ENCODE data around the gene DENND6B.
"Not testable (repeated sequence)": the region's sequence is repeated elsewhere in the genome, so short reads cannot be mapped to it uniquely, and the experiment has no call there.

Gene DENND6B

DNA sequence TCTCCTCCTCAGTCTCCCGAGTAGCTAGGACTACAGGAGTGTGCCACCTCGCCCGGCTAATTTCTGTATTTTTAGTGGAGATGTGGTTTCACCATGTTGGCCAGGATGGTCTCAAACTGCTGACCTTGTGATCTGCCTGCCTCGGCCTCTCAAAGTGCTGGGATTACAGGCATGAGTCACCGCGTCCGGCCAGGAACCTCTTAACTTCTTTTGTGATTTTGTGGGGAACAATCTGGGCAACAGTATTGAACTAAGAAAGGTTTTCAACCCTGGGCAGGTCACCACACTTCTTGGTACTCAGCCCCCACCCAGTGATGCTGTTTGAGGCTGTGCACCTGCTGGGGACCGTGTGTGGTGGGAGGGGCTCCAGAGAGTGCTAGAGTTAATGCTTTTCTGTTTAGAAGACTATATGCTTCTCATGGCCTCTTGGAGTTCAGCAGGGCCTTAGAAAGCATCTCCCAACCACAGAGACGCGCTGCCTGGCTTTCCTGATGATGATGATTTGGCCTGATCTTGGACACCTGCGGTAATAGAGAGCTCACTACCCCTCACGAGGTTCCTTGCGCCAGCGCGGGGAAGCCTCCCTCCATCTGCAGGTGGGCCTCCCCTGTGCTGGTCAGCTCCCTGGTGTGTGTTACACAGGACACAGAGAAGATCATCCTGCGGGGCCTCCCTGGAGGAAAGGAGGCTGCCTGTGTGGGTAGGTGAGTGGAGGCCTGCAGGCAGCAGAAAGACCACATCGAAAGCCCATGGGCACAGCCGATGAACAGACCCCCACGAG, 1.2 kb downstream of the DENND6B start:
- Histone ChIP-seq H3K27ac (no peak overlapping the region), H3K4me3 (peak overlapping the region; percentile 96)
- TF ChIP-seq, protein P1, sequence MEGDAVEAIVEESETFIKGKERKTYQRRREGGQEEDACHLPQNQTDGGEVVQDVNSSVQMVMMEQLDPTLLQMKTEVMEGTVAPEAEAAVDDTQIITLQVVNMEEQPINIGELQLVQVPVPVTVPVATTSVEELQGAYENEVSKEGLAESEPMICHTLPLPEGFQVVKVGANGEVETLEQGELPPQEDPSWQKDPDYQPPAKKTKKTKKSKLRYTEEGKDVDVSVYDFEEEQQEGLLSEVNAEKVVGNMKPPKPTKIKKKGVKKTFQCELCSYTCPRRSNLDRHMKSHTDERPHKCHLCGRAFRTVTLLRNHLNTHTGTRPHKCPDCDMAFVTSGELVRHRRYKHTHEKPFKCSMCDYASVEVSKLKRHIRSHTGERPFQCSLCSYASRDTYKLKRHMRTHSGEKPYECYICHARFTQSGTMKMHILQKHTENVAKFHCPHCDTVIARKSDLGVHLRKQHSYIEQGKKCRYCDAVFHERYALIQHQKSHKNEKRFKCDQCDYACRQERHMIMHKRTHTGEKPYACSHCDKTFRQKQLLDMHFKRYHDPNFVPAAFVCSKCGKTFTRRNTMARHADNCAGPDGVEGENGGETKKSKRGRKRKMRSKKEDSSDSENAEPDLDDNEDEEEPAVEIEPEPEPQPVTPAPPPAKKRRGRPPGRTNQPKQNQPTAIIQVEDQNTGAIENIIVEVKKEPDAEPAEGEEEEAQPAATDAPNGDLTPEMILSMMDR (IDR thresholded peaks at IDR 0.05) = no peak
- DNase-seq (ENCODE audit: low spot score) = no peak

DNA sequence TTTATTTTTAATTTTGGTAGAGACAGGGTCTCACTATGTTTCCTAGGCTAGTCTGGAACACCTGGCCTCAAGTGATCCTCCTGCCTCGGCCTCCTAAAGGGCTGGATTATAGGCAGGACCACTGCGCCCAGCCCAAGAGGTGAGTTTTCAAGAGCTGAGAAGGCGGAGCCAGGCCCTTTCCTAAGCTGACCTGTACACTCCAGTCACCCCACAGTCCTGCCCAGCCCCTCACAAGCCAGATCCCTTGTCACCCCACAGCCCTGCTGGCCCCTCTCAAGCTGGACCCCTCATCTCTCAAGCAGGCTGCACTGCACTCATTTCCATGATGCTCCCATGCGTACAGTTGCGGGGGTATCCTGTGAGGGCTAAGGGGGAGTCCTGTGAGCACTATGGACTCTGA, 2.9 kb downstream of the DENND6B start:
- H3K4me3 ChIP-seq = no peak overlapping the region
- no peak overlapping the region for H3K27ac ChIP-seq
- TF ChIP-seq, protein P1 (IDR thresholded peaks at IDR 0.05) = no peak
- DNase-seq (ENCODE audit: low spot score) = no peak

DNA sequence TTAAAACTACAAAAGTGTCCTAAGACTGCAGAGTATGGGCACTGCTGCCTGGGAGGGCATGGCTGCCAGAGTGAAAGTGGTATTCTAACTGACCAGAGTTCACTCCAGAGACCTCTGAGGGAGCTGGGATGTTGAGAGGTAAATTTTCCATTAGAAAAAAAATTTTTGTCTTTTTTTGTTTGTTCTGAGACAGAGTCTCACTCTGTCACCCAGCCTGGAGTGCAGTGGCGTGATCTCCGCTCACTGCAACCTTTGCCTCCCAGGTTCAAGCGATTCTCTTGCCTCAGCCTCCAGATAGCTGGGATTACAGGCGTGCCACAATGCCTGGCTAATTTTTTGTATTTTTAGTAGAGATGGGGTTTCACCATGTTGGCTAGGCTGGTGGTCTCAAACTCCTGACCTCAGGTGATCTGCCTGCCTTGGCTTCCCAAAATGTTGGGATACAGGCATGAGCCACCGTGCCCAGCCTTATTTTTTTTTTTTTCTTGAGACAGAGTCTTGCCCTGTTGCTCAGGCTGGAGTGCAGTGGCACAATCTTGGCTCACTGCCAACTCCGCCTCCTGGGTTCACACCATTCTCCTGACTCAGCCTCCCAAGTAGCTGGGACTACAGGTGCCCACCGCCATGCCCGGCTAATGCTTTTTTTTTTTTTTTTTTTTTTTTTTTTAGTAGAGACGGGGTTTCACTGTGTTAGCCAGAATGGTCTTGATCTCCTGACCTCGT, 4.3 kb downstream of the DENND6B start:
- not testable (repeated sequence) for DNase-seq (ENCODE audit: low spot score); H3K27ac ChIP-seq; H3K4me3 ChIP-seq

DNA sequence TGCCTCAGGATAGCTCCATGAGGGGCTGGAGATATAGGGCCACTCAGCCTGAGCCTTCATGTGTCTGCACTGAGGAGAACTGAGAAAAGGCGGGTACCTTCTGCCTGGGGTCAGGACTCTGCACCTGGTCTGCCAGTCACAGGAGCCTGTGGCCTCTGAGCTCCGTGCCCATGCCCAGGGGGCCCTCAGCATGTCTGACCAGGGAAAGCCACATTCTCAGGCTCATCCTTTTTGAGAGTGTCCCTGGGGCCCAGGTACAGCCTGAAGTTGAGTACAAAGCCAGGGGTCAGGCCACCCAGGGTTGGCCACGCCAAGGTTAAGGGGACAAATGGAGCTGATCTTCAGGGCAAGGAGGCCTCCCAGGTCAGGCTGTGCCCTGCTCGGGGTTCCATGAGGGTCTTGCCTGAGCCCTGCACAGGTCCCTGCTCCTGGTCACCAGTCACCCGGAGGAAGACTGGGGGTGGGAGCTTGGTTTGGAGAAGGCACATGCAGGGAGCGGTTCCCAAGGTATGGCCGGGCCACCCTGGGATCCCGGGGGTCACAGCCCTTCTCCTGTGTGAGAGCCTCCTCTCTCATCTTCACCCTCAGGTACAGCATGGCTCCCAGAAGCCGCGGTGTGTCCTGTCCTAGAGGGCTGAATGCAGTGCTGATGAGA, 6.0 kb downstream of the DENND6B start:
- TF ChIP-seq, protein P1 (IDR thresholded peaks at IDR 0.05) = no peak
- Histone ChIP-seq H3K27ac (no peak overlapping the region), H3K4me3 (no peak overlapping the region)
- DNase-seq (ENCODE audit: low spot score) = no peak

DNA sequence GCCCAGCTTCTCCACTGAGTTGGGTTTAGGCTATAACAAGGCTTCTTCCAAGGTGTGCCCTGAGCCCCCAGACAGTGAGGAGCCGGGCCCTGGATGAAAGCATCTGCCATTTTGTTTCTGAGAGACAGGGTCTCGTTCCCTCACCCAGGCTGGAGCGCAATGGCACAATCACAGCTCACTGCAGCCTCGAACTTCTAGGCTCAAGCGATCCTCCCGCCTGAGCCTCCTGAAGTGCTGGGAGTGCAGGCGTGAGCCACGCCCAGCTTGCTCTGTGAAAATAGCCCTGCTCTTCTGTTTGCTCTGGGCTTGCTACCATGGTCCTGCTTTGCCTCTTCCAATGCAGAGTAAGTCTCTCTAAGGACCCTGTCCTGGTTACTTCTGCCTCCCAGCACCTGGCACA, 6.7 kb downstream of the DENND6B start:
- Histone ChIP-seq H3K4me3 (no peak overlapping the region), H3K27ac (no peak overlapping the region)
- DNase-seq (ENCODE audit: low spot score) = no peak
- TF ChIP-seq, protein P1 (IDR thresholded peaks at IDR 0.05) = no peak

DNA sequence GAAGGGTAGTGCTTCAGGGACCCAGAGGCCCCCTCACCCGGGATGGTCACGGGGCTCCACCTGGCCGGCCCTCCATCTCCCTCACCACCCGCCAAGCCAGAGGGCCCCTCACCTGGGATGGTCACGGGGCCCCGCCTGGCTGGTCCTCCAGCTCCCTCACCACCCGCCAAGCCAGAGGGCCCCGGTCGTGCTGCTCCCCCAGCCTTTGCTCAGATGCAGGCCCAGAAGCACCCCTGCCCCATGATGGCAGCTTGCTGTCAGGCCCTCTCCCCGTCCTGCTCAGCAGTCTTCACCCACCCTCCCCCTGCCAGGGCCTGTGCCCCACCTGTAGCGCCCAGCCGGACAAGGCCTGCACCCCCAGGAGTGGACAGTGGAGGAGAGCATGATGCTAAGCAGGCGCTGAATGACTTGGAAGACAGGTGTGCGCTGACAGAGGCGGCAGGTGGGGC, 7.3 kb downstream of the DENND6B start:
- TF ChIP-seq, protein P1 (IDR thresholded peaks at IDR 0.05) = no peak
- no peak for DNase-seq (ENCODE audit: low spot score)
- no peak overlapping the region for H3K4me3 ChIP-seq

DNA sequence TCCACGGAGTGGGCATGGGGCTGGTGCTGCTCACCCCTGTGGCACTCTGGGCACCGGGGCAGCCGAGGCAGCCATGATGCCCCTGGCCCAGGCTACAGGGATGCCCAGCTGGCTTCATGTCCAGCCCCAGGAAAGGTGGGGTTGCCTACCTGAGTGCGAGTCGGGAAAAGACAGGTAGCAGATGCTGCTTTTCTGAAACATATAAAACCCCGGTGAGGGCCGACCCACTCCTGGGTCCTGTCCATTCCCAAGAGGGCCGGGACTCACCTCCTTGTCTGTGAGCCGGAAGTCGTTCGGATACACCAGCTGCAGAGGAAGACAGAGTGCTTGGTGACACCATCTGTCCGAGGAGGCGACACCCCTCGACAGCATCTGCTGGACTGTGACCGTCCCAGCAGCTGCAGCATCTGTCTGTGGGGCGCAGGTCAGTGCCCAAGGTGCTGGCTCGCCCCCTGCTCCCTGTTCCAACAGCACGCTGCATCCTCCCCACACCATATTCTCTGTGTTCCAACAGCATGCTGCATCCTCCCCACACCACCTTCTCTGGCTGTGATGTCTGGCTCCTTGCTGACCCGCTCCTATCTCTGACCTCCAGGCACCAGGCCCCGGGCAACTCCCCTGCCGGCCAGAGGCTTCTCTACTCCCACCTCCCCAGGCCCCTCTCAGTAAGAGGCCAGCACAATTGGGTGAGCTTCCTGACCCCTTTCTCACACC, 8.0 kb downstream of the DENND6B start:
- DNase-seq (ENCODE audit: low spot score) = no peak
- TF ChIP-seq, protein P1 (IDR thresholded peaks at IDR 0.05) = no peak
- no peak overlapping the region for H3K4me3 ChIP-seq
- no peak overlapping the region for H3K27ac ChIP-seq

More for the DNA sequence above, 7.3 kb downstream of the DENND6B start:
- H3K27ac ChIP-seq = no peak overlapping the region
